ENCODE data around the gene HMGXB3. TPM values are rescaled to one million over a fixed set of nuclear protein-coding genes. Genes with fewer than 3 reads are reported as not detected.
A peak's percentile ranks its signal among the peaks of the same experiment; 100 is the strongest.

The HMGXB3 gene
- total RNA-seq, 4 donors from 2014 or later, result 17.4 to 26.5 (median 23.1) TPM

- Histone ChIP-seq H3K27ac (replicated peaks in 1 of 4) (peak overlapping the region; percentile 91 to 97 (median 93)), H3K4me1 (peaks cover 21 to 49% (median 36%) of the 10 kb centered on the region in 4 donors), H3K36me3 (peaks cover 0 to 28% (median 18%) of the 10 kb centered on the region in 4 donors), H3K9me3 (no peaks in the 10 kb centered on the region), H3K4me3 (peak overlapping the region; percentile 81 to 93 (median 92)), H3K27me3 (no peaks in the 10 kb centered on the region)
- TF ChIP-seq CTCF (IDR thresholded peaks at IDR 0.05) (no peak), EP300 (IDR thresholded peaks at IDR 0.05) (no peak), POLR2A (IDR thresholded peaks at IDR 0.05; ENCODE audit: low read depth) (no peak), POLR2AphosphoS5 (IDR thresholded peaks at IDR 0.05) (no peak)
- under 1% methylated on average over 25 of the region's 44 CpGs for WGBS
- DNase-seq (ENCODE audit: extremely low spot score), result no peak
- intact Hi-C loops (cut with DNase I), result loop anchor here (5.0 kb wide), 1 partner anchor 216 kb away; no protein-coding TSS in a partner anchor
Measured at GRCh38 chr5:150000990-150001659, 586 bp downstream of the HMGXB3 start.

- peaks cover 21 to 49% (median 36%) of the 10 kb centered on the region in 4 donors for H3K4me1 ChIP-seq
- H3K9me3 ChIP-seq, result no peaks in the 10 kb centered on the region
- peak overlapping the region; percentile 81 to 93 (median 92) for H3K4me3 ChIP-seq
- H3K27ac ChIP-seq (replicated peaks in 1 of 4), result peak overlapping the region; percentile 91 to 97 (median 93)
- 17% methylated on average over 8 of the region's 8 CpGs for WGBS
- intact Hi-C loops (cut with DNase I), result loop anchor here (5.0 kb wide), 1 partner anchor 215 kb away; no protein-coding TSS in a partner anchor
- H3K36me3 ChIP-seq, result peaks cover 0 to 34% (median 21%) of the 10 kb centered on the region in 4 donors
- DNase-seq (ENCODE audit: extremely low spot score), result no peak
- H3K27me3 ChIP-seq, result no peaks in the 10 kb centered on the region
- no peak for TF ChIP-seq POLR2A (IDR thresholded peaks at IDR 0.05; ENCODE audit: low read depth)
- peak; percentile 35 to 68 (median 37) for TF ChIP-seq CTCF (IDR thresholded peaks at IDR 0.05)
- TF ChIP-seq EP300 (IDR thresholded peaks at IDR 0.05), result no peak
Measured at GRCh38 chr5:150001660-150002486, 1.3 kb downstream of the HMGXB3 start.

- intact Hi-C loops (cut with DNase I), result no loop called here
- no peak for DNase-seq (ENCODE audit: extremely low spot score)
- Histone ChIP-seq H3K27ac (replicated peaks in 1 of 4) (no peak overlapping the region), H3K36me3 (peaks cover 14 to 76% (median 59%) of the 10 kb centered on the region in 4 donors), H3K4me3 (no peak overlapping the region), H3K9me3 (no peaks in the 10 kb centered on the region), H3K4me1 (peaks cover 13 to 30% (median 23%) of the 10 kb centered on the region in 4 donors), H3K27me3 (no peaks in the 10 kb centered on the region)
- 89% methylated on average over 4 of the region's 4 CpGs for WGBS
- TF ChIP-seq POLR2AphosphoS5 (IDR thresholded peaks at IDR 0.05), result no peak
- no peak for TF ChIP-seq CTCF (IDR thresholded peaks at IDR 0.05)
Measured at GRCh38 chr5:150006318-150006717, 5.8 kb downstream of the HMGXB3 start.

GRCh38 chr5:150007050-150007449, 6.5 kb downstream of the HMGXB3 start:
- intact Hi-C loops (cut with DNase I), result no loop called here
- peaks cover 9 to 23% (median 16%) of the 10 kb centered on the region in 4 donors for H3K4me1 ChIP-seq
- peaks cover 22 to 84% (median 64%) of the 10 kb centered on the region in 4 donors for H3K36me3 ChIP-seq
- H3K4me3 ChIP-seq, result no peak overlapping the region
- no peaks in the 10 kb centered on the region for H3K27me3 ChIP-seq
- H3K27ac ChIP-seq (replicated peaks in 1 of 4), result no peak overlapping the region
- TF ChIP-seq EP300 (IDR thresholded peaks at IDR 0.05) (no peak), CTCF (IDR thresholded peaks at IDR 0.05) (no peak), POLR2AphosphoS5 (IDR thresholded peaks at IDR 0.05) (no peak), POLR2A (IDR thresholded peaks at IDR 0.05; ENCODE audit: low read depth) (no peak)
- H3K9me3 ChIP-seq, result no peaks in the 10 kb centered on the region
- no peak for DNase-seq (ENCODE audit: extremely low spot score)
